Liver (tissue), 3 donors: ENCODE measurements around the gene ACOXL.

Source experiments
- GABPA ChIP-seq, 2 donors: IDR thresholded peaks in 1 of 2; conservative IDR thresholded peaks in 1 of 2; 2 replicates each; pipeline ENCODE4 v1.6.1; 2016; ENCODE audit warnings: antibody characterized with exemption in 2 of 2, mild to moderate bottlenecking in 1 of 2, moderate library complexity in 1 of 2
- RAD21 ChIP-seq, 2 donors: IDR thresholded peaks; 2 replicates each; pipeline ENCODE4 v1.6.1; 2016; ENCODE audit warnings: antibody characterized with exemption in 2 of 2, mild to moderate bottlenecking in 2 of 2
- SP1 ChIP-seq: IDR thresholded peaks from 2 replicates; pipeline ENCODE4 v1.6.1; 2018; ENCODE audit warnings: antibody characterized with exemption, mild to moderate bottlenecking
- TAF1 ChIP-seq: conservative IDR thresholded peaks from 2 replicates; pipeline ENCODE4 v1.6.1; 2016; ENCODE audit warnings: antibody characterized with exemption, mild to moderate bottlenecking
- TF ChIP-seq, protein P1 (sequence below): IDR thresholded peaks from 2 replicates; pipeline ENCODE4 v1.6.1; 2016; ENCODE audit warnings: antibody characterized with exemption
- TF ChIP-seq, protein P2 (sequence below): IDR thresholded peaks from 2 replicates; pipeline ENCODE4 v1.6.1; 2016; ENCODE audit warnings: antibody characterized with exemption
- TF ChIP-seq, protein P3 (sequence below): fragments of 150-350 bp; IDR thresholded peaks from 2 replicates; pipeline ENCODE4 v1.5.1; 2017; ENCODE audit warnings: improper control_type of control experiment, low read depth, low read length; ENCODE audit not compliant: missing input control
- TF ChIP-seq, protein P4 (sequence below): IDR thresholded peaks from 2 replicates; pipeline ENCODE4 v1.6.1; 2016; ENCODE audit warnings: antibody characterized with exemption, mild to moderate bottlenecking
- TF ChIP-seq, protein P5 (sequence below): IDR thresholded peaks from 2 replicates; pipeline ENCODE4 v1.6.1; 2016; ENCODE audit warnings: antibody characterized with exemption
- donor health status: healthy.
- donor health status: healthy.

DNA sequence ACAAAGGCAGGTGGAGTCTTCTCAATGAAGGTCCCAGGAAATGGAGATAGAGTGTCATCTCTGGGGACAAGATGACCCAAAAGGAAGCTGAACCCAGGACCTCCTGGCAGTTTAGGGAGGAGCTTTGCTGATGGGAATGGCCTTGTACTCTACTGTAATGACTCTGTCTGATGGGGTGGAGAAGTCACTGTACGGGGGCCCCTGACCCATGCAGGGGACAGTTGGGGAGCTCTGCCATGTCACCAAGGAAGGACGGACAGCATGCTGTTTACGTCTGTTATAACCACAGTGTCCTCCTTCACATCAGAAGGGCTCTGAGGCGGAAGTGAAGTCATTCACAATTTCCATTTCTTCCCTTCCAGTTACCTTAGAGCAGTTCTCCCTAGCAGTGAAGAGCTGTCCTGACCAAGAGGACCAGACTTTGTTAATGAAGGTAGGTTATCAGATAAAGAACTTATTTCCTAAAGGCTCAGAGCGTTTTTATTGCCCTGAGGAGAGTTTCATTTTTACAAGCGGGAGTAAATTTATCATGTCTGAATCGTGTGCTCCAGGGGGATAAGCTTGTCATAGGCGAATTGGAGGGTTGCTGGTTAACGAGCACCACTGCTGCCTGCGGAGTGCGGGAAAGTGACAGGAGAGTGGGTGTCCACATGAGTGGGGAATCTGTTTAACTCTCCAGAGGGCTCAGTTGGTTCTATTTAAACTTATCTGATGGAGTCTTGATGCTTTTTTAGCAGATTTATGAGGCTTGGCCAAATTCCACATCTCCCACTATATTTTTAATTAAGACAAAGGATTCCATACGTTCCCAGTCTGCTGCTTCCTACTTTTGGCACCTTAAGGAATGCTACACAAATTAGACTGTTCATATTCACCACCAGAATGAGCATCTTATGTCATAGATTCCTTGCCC is 316.7 kb downstream of the ACOXL start:
- TF ChIP-seq, protein P1, sequence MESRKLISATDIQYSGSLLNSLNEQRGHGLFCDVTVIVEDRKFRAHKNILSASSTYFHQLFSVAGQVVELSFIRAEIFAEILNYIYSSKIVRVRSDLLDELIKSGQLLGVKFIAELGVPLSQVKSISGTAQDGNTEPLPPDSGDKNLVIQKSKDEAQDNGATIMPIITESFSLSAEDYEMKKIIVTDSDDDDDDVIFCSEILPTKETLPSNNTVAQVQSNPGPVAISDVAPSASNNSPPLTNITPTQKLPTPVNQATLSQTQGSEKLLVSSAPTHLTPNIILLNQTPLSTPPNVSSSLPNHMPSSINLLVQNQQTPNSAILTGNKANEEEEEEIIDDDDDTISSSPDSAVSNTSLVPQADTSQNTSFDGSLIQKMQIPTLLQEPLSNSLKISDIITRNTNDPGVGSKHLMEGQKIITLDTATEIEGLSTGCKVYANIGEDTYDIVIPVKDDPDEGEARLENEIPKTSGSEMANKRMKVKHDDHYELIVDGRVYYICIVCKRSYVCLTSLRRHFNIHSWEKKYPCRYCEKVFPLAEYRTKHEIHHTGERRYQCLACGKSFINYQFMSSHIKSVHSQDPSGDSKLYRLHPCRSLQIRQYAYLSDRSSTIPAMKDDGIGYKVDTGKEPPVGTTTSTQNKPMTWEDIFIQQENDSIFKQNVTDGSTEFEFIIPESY, result no peak
- TF ChIP-seq TAF1 (no peak), RAD21 (IDR thresholded peaks at IDR 0.05) (no peak), SP1 (no peak), GABPA (IDR thresholded peaks at IDR 0.05 in 1 of 2, conservative IDR thresholded peaks at IDR 0.05 in 1 of 2) (no peak)
- TF ChIP-seq, protein P2, sequence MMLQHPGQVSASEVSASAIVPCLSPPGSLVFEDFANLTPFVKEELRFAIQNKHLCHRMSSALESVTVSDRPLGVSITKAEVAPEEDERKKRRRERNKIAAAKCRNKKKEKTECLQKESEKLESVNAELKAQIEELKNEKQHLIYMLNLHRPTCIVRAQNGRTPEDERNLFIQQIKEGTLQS, result no peak
- TF ChIP-seq, protein P3, sequence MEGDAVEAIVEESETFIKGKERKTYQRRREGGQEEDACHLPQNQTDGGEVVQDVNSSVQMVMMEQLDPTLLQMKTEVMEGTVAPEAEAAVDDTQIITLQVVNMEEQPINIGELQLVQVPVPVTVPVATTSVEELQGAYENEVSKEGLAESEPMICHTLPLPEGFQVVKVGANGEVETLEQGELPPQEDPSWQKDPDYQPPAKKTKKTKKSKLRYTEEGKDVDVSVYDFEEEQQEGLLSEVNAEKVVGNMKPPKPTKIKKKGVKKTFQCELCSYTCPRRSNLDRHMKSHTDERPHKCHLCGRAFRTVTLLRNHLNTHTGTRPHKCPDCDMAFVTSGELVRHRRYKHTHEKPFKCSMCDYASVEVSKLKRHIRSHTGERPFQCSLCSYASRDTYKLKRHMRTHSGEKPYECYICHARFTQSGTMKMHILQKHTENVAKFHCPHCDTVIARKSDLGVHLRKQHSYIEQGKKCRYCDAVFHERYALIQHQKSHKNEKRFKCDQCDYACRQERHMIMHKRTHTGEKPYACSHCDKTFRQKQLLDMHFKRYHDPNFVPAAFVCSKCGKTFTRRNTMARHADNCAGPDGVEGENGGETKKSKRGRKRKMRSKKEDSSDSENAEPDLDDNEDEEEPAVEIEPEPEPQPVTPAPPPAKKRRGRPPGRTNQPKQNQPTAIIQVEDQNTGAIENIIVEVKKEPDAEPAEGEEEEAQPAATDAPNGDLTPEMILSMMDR, result no peak
- TF ChIP-seq, protein P4, sequence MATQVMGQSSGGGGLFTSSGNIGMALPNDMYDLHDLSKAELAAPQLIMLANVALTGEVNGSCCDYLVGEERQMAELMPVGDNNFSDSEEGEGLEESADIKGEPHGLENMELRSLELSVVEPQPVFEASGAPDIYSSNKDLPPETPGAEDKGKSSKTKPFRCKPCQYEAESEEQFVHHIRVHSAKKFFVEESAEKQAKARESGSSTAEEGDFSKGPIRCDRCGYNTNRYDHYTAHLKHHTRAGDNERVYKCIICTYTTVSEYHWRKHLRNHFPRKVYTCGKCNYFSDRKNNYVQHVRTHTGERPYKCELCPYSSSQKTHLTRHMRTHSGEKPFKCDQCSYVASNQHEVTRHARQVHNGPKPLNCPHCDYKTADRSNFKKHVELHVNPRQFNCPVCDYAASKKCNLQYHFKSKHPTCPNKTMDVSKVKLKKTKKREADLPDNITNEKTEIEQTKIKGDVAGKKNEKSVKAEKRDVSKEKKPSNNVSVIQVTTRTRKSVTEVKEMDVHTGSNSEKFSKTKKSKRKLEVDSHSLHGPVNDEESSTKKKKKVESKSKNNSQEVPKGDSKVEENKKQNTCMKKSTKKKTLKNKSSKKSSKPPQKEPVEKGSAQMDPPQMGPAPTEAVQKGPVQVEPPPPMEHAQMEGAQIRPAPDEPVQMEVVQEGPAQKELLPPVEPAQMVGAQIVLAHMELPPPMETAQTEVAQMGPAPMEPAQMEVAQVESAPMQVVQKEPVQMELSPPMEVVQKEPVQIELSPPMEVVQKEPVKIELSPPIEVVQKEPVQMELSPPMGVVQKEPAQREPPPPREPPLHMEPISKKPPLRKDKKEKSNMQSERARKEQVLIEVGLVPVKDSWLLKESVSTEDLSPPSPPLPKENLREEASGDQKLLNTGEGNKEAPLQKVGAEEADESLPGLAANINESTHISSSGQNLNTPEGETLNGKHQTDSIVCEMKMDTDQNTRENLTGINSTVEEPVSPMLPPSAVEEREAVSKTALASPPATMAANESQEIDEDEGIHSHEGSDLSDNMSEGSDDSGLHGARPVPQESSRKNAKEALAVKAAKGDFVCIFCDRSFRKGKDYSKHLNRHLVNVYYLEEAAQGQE, result no peak
- TF ChIP-seq, protein P5, sequence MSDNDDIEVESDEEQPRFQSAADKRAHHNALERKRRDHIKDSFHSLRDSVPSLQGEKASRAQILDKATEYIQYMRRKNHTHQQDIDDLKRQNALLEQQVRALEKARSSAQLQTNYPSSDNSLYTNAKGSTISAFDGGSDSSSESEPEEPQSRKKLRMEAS, result no peak
